Stimulated activated CD8-positive, alpha-beta memory T cell treated with anti-CD3 and anti-CD28 coated beads, Interleukin-7, amount 100 ng/mL, for 48 hours (primary cell): ENCODE results near the gene EFNA1.
A peak's percentile ranks its signal among the peaks of the same experiment; 100 is the strongest.

ENCODE experiments used
- DNase-seq, 2 donors: peaks; one replicate each; pipeline ENCODE4 v3.0.0-alpha.2; 2020; ENCODE audit warnings: low read depth in 1 of 2; ENCODE audit errors: extremely low read depth in 1 of 2

Gene EFNA1

DNA sequence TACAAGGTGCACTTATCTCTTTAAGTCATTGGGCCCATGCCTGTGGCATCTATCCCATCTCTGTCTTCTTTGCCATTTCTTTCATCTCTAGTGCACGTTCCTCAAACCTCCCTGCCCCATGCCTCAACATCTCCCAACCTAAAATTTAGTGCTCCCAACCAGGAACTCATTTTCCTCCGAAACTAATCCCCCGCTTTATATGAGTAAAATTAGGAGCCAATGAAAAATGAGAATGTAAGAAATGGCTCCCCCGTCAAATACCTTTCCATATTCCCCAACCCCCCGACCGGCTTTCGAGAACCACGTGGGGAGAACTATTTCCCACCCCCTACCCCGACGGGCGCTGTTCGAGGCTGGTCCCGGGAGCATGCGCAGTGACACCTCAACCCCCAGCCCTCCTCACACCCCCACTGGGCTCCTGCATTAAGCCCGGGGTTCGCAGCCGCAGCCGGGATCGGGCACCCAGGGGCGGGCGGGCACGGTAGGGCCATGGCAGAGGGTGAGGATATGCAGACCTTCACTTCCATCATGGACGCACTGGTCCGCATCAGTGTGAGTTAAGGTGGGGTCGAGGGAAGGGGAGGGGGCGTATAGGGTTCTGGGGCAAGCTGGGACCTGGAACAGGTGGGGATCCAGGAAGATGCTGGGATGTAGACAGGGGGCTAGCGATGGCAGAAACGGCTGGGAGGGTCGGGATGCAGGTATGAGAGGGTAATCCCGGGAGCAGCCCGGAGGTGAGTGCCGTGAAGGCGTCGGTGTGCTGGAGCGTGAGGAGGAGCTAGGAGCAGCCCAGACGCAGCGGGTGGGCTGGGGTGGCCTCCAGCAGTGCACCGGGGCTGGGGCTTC, 46.0 kb downstream of the EFNA1 start, which contains the start of gene TRIM46:
Gene TRIM46, plus strand, starts transcription at position 372 of the 846 bp plus-strand sequence. Its CDS starts 118 bp downstream, at position 490.
- peak in 1 of 2 donors; percentile 74 for DNase-seq

DNA sequence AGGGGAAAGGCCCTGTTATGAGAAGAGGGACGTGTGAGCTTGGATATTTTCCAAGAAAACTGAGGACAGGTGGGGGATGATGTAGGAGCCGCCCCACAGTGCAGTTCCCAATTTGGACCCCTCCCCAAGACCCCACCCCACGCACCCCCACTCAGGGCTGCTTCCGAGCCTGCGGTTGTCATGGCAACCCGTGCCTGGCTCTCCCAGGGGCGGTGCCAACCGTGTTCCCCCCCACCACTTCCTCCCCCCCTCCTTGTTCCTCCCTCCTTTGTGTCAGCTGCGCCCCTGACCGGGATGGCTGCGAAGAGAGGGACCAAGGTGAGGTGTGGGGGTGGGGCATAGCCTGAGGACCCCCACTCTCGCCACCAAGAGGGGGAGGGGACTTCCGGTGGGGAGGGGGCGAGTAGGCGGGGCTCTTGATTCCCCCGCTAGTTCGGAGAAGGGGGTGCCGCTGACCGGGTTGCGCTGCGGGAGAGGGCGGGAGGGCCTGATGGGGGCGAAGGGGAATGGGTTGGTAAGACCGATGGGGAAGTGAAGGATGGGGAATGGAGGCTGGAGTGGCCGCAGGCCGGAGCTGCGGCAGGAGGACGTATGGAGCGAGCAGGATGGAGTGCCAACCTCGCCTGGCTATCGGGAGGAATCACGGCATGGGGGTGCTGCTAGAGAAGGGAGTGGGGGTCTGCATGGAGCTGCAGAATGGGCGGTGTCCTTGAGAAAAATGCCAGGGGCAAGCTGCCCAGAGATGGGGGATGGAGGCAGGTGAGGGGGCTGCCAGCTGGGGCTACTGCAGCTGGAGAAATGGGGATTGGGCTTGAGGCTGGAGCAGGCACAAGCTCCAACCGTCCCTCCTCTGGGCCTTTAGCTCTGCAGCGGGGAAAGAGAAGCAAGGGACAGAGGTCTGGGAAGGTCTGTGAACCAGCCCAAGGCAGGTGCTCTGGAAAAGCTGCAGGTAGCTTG, 46.9 kb downstream of the EFNA1 start:
- DNase-seq, result no peak

DNA sequence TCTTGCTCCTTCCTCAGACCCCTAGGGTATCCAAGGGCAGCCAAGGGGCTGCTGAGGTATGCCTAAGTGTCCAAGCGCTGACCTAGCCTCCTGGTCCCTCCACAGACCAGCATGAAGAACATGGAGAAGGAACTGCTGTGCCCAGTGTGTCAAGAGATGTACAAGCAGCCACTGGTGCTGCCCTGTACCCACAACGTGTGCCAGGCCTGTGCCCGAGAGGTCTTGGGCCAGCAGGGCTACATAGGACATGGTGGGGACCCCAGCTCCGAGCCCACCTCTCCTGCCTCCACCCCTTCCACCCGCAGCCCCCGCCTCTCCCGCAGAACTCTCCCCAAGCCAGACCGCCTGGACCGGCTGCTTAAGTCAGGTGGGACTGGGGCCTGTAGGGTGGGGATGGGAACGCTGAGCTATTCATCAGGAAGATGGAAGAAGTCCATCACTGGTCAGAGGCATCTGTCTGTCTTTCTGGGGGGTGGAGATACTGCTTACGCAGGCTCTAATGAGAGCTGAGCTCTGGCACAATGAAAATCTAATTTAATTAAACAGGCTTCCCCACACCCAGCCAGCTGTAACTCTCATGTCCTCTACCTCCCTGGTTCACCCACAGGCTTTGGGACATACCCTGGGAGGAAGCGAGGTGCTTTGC, 47.7 kb downstream of the EFNA1 start:
- no peak for DNase-seq

DNA sequence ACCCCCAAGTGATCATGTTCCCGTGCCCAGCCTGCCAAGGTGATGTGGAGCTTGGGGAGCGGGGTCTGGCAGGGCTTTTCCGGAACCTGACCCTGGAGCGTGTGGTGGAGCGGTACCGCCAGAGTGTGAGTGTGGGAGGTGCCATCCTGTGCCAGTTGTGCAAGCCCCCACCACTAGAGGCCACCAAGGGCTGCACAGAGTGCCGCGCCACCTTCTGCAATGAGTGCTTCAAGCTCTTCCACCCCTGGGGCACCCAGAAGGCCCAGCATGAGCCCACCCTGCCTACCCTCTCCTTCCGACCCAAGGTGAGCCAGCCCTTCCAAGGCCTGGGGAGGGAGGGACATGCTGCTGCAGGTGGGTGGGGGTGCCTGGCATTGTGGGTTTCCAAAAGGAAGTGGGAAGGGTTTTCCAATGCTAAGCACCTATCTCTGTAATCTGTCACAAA, 48.3 kb downstream of the EFNA1 start:
- no peak for DNase-seq

DNA sequence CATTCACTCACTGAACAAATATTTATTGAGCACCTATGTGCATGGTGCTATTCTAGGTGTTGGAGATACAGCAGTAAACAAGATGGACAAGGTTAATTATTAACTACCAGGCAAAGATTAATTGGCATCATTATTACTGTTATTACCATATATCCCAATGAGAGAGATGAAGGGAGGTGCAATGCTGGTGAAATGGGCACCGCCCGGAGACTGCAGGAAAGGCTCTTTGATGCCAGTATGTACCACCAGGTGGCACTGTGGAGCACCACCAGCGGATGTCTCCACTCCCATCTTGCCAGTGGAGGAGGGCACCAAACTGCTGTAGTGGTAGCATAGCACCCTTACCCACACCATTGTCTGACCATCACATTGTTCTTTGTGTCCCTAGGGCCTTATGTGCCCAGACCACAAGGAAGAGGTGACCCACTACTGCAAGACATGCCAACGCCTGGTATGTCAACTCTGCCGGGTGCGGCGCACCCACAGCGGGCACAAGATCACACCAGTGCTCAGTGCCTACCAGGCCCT, 48.9 kb downstream of the EFNA1 start:
- DNase-seq, result peak; percentile 63 to 75

DNA sequence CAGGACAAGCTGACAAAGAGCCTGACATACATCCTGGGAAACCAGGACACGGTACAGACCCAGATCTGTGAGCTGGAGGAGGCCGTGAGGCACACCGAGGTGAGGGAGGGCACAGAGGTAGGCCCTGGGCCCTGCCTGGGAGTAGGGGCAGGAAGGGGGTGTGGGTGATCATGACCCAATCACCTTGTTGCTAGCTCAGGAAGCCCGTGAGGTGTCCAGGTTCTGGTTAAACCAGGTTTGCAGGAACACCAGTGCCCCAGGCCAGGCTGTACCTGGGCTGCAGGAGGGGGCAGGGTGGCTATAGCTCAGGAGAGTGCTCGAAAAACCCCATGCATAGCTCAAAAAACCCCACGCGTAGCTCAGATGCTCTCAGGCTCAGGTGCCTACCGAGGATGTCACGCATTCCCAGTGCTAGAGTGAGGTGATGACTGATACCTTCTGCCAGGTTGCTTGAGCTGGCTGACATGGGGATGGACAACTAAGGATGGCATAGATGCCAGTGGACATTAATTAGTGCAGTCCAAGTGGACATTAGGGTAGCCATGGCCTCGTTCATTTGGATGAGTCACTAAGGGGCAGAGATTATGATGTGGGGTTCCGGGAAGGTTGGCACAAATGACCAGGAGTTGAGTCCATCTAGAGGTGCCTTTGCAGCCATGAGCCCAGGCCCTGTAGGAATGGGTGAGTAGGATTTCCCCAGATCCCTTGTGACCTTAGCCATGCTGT, 49.7 kb downstream of the EFNA1 start:
- no peak for DNase-seq

DNA sequence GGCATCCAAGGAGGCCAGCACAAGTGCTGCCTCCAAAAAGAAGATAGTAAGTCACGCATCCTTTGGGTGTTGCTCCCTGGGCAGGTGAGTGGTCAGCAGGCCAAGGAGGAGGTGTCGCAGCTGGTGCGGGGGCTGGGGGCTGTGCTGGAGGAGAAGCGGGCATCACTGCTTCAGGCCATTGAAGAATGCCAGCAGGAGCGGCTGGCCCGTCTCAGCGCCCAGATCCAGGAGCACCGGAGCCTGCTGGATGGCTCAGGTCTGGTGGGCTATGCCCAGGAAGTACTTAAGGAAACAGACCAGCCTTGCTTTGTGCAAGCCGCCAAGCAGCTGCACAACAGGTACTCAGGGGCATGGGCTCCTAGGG, 50.2 kb downstream of the EFNA1 start:
- no peak for DNase-seq

DNA sequence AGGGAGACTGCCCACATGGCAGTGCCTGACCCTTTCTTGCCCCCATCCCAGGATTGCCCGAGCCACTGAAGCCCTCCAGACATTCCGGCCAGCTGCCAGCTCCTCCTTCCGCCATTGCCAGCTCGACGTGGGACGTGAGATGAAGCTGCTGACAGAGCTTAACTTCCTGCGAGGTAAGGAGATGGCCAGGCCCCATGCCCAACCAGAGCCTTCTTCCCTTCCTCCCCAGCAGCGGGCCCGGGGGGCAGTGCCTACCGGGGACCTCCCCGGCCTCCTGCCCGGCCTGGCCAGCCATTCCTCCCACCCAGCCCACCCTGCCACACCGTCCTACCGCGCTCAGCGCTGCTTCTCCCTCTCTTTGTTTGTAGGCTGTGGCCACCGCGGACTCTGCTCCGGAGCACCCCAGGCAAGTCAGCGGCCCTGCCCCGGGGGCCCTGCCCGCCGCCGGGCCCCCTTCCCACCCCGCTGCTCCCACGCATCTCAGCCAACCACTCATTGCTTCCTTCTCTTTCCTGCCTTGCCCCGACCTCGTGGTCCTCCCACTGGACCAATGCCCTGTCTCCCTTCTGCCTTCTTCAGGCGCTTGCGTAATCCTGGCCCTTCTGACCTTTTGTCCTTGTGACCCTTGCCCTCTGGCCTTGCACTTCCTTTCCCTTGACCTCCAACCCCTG, 50.9 kb downstream of the EFNA1 start:
- DNase-seq, result no peak

DNA sequence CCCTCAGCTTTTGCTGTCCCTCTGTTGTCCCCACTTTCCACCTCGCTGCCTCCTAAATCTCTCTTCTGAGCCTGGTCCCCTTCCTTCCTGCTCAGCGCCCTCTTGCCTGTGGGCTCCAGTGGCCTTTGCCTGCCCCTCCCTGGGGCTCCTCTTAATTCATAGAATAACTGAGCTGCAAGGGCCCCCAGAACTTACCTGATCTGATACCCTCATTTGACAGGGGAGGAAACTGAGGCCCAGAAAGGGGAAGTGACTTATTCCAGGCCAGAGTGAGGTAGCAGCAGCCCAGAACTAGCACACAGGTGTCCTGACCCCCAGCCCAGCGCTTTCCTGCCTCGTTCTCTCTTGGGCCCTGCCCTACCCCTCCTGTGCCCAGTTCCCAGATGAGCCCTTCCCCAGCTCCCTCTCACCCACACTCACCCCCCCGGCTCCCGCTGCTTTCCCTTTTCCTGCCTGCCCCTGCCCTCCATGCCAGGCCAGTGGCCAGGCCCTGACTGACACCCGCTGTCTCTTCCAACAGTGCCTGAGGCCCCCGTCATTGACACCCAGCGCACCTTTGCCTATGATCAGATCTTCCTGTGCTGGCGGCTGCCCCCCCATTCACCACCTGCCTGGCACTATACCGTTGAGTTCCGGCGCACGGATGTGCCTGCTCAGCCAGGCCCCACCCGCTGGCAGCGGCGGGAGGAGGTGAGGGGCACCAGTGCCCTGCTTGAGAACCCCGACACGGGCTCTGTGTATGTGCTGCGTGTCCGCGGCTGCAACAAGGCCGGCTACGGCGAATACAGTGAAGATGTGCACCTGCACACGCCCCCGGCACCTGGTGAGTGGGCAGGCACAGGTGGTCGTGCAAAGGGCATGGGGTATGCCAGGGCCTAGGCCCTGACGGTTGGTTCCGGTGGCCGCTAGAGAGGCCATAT, 51.7 kb downstream of the EFNA1 start:
- DNase-seq, result no peak

DNA sequence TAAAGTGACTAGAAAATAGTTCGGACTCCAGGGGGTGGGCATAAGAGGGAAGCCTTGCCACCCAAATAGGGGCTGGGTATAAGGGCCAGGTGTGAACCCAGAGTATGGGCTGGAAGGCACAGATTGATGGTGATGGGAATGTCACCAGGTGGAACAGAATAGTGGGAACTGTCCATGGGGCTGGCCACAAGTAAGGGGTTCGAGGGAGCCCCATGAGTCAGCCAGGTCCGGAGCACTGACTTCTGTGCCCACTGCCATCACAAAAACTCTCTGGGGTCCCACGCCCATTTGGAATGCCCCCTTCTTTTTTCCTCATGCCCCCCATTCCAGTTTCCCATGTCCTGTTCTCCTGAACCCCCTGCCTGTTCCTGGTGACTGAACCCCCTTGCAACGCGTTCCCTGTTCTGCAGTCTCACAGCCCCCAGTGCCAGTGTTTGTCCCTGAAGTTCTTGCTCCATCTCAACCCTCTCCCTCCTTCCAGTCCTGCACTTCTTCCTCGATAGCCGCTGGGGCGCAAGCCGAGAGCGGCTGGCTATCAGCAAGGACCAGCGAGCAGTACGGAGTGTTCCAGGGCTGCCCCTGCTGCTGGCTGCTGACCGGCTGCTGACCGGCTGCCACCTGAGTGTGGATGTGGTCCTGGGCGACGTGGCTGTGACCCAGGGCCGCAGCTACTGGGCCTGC, 53.8 kb downstream of the EFNA1 start:
- no peak for DNase-seq

DNA sequence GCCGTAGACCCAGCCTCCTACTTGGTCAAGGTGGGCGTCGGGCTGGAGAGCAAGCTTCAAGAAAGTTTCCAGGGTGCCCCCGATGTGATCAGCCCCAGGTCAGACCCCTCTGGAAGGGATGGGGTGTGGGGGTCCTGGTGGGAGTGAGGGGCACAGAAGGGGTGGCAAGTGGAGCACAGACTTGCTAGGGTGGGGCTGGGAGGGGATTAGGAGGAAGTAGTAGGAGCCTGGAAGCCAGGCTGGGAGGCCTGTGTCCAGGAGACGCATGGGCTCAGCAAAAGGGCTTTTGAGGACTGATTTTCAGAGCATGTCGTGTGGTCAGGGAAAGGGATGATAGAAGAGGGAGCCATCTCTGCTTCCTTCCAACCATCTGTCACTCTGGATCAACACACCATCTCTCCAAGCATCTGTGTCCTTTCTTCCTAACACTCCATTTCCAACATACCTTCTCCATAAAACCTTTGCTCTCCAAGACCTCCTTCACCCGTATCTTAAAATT, 54.4 kb downstream of the EFNA1 start:
- no peak for DNase-seq

DNA sequence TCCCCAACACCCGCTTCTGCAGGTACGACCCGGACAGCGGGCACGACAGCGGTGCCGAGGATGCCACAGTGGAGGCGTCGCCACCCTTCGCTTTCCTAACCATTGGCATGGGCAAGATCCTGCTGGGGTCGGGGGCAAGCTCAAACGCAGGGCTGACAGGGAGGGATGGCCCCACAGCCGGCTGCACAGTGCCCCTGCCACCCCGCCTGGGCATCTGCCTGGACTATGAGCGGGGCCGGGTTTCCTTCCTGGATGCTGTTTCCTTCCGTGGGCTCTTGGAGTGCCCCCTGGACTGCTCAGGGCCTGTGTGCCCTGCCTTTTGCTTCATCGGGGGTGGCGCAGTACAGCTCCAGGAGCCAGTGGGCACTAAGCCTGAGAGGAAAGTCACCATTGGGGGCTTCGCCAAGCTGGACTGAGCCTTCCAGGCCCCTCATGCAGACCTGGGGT, 56.1 kb downstream of the EFNA1 start:
- no peak for DNase-seq

DNA sequence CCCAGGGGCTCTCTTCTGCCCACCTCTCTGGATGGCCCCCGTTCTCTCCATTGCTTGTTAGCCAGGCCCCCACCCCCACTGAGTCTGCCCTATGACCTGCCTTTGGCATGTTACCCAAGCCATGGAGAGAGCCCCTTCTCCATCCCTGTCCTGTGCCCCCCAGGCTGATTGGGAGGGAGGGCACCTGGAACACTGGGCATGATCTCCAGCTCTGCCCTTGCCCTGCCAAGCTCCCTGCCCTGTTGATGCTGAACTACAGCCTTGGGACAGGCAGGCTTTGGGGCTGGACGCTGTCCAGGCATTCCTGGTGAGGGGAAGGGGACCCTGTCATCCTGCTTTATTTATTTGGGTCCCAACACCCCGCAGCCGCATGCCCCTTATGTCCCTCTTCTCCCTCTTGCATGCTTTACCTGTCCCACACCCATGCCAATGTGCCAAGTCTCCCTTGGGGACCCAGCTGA, 56.7 kb downstream of the EFNA1 start:
- DNase-seq, result no peak
